Measurements from ENCODE around the gene OTOR. TPM values are rescaled to one million over a fixed set of nuclear protein-coding genes. Genes with fewer than 3 reads are reported as not detected.

The OTOR gene
- total RNA-seq, 1 experiment from 2014 or later = not detected

GRCh38 chr20:16709017-16709416 lies 39.1 kb upstream of the OTOR start:
- no peak for DNase-seq
- Histone ChIP-seq H2AFZ (ENCODE audit: low read length) (no peak overlapping the region), H2BK120ac (ENCODE audit: low read depth, low read length, poor library complexity, severe bottlenecking) (no peak overlapping the region), H4K20me1 (ENCODE audit: control insufficient read depth, insufficient read depth, insufficient read length) (no peaks in the 10 kb centered on the region), H2BK15ac (ENCODE audit: low read depth, low read length) (no peak overlapping the region), H2BK5ac (ENCODE audit: insufficient read length, low read length) (no peak overlapping the region), H2BK20ac (ENCODE audit: low read depth, low read length, poor library complexity, severe bottlenecking) (no peak overlapping the region), H3K23ac (ENCODE audit: insufficient read length, low read depth, low read length) (no peak overlapping the region), H3T11ph (ENCODE audit: low read length) (no peak overlapping the region), H3K9me3 (ENCODE audit: control insufficient read depth, low read depth, low read length) (no peaks in the 10 kb centered on the region), H3K4ac (ENCODE audit: low read depth, low read length) (no peak overlapping the region), H3K27me3 (ENCODE audit: insufficient read depth, low read length) (no peaks in the 10 kb centered on the region), H4K91ac (ENCODE audit: insufficient read length, low read depth, low read length) (no peak overlapping the region), H4K5ac (ENCODE audit: insufficient read length, low read depth, low read length) (no peak overlapping the region), H3K79me1 (ENCODE audit: insufficient read depth, low read depth, low read length, poor library complexity, severe bottlenecking) (no peaks in the 10 kb centered on the region), H3K14ac (ENCODE audit: insufficient read depth, low read length) (0 out of 2 replicates have a peak overlapping the region, but pooled peaks have one; percentile 8), H3K79me2 (ENCODE audit: insufficient read depth, low read length) (no peaks in the 10 kb centered on the region), H3K56ac (ENCODE audit: insufficient read length, low read depth, low read length) (no peak overlapping the region), H3K9ac (ENCODE audit: extremely low read depth, insufficient read length, low read length) (no peak overlapping the region), H3K23me2 (ENCODE audit: insufficient read length, low read depth, low read length, poor library complexity, severe bottlenecking) (no peaks in the 10 kb centered on the region), H3K4me2 (ENCODE audit: insufficient read depth, insufficient read length, low read length) (no peak overlapping the region), H2BK12ac (ENCODE audit: insufficient read length, low read depth, low read length) (no peak overlapping the region), H3K18ac (ENCODE audit: insufficient read length, low read depth, low read length) (no peak overlapping the region), H2AK5ac (ENCODE audit: insufficient read length, low read length) (no peak overlapping the region), H3K27ac (ENCODE audit: insufficient read length, low read depth, low read length) (no peak overlapping the region), H3K4me1 (ENCODE audit: insufficient read depth, low read length) (no peaks in the 10 kb centered on the region), H4K8ac (replicated peaks; ENCODE audit: insufficient read length, low read depth, low read length) (no peak overlapping the region)
- Mint-ChIP-seq H3K27me3 (ENCODE audit: low read depth) (peaks cover 1% of the 10 kb centered on the region; the same call in 1 of the 2 replicates), H3K9me3 (peaks cover 26 to 27% of the 10 kb centered on the region in 2 experiments), H3K36me3 (ENCODE audit: insufficient read depth in 1 of 3, low read depth in 3 of 3) (peaks cover 14 to 23% (median 23%) of the 10 kb centered on the region in 3 experiments), H3K4me3 (no peak overlapping the region), H3K27ac (no peak overlapping the region; a peak in 1 of 7 replicates), H3K4me1 (peaks cover 0 to 2% of the 10 kb centered on the region in 2 experiments; a peak in 1 of 4 replicates)
- TF ChIP-seq CTCF (conservative IDR thresholded peaks at IDR 0.05) = no peak

All from H9 (cell line).